ENCODE results near the gene RNU6-1. TPM values are rescaled to one million over a fixed set of nuclear protein-coding genes. Genes with fewer than 3 reads are reported as not detected.

The RNU6-1 gene
- total RNA-seq, 4 donors from 2014 or later: not detected

DNA sequence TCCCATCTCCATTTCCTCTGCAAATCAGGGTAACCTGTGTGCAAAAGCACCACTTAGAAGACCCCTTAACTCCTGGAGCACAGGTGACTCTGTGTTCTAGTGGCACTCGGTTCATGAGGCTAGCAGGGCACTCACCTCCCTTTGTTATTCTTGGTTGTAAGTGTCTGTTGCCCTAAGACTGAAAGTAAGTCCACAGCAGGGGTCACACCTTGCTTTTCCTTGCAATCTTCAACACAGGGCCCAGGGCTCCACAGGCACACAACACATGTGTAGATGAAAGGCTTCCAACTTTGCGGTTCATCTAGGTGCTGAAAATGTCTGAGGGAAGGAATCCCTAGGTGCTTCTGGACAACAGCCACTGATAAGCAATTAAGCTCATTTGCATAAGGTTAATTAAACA is 2.9 kb downstream of the RNU6-1 start:
- TF ChIP-seq, protein P1, sequence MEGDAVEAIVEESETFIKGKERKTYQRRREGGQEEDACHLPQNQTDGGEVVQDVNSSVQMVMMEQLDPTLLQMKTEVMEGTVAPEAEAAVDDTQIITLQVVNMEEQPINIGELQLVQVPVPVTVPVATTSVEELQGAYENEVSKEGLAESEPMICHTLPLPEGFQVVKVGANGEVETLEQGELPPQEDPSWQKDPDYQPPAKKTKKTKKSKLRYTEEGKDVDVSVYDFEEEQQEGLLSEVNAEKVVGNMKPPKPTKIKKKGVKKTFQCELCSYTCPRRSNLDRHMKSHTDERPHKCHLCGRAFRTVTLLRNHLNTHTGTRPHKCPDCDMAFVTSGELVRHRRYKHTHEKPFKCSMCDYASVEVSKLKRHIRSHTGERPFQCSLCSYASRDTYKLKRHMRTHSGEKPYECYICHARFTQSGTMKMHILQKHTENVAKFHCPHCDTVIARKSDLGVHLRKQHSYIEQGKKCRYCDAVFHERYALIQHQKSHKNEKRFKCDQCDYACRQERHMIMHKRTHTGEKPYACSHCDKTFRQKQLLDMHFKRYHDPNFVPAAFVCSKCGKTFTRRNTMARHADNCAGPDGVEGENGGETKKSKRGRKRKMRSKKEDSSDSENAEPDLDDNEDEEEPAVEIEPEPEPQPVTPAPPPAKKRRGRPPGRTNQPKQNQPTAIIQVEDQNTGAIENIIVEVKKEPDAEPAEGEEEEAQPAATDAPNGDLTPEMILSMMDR (IDR thresholded peaks at IDR 0.05; ENCODE audit: low read depth): no peak

- TF ChIP-seq, protein P1 (IDR thresholded peaks at IDR 0.05; ENCODE audit: low read depth): no peak
Measured at GRCh38 chr15:67836477-67836876, 3.4 kb downstream of the RNU6-1 start.

GRCh38 chr15:67836134-67836455 is 3.8 kb downstream of the RNU6-1 start:
- TF ChIP-seq, protein P1 (IDR thresholded peaks at IDR 0.05; ENCODE audit: low read depth): no peak

DNA sequence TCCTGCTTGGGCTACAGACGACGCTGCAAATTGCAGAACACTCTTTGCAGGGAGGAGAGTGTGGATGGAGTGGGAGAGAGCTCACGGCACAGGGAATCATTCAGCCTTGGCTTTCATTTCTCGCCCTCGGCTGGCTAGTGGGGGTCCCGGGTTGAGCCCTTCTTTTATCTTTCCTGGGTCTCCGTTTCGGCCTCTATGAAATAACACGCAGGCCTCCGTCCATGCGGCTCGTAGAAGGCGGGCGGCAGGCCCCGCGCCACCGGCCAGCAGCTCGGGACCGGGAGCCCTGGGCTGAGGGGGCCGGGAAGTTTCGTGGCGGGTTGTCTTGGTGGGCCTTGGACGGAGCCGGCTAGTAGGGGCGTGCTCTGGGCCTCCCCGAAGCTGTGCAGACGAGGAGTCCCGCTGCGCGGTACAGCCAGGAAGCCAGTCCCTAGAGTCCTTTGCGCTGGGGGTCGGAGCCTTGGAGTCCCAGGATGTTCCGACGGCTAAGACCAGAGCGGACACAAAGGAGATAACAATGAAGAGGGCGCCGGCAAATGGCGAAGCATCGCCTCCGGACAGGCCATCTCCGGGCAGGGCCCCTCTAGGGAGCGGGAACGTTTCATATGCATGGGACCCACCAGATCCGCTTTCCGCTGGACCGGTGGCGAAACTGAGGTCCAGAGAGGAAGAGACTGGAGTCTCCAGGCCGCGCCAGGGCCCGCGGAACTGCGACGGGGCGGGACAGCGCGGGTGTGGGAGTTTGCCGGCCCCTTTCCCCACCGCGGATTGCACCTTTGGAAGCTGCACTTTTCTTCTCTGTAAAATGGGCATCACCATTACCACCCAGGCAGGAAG is 4.3 kb downstream of the RNU6-1 start:
- TF ChIP-seq, protein P1 (IDR thresholded peaks at IDR 0.05; ENCODE audit: low read depth): no peak

- TF ChIP-seq, protein P1 (IDR thresholded peaks at IDR 0.05; ENCODE audit: low read depth): no peak
Measured at GRCh38 chr15:67834581-67835296, 5.1 kb downstream of the RNU6-1 start.

DNA sequence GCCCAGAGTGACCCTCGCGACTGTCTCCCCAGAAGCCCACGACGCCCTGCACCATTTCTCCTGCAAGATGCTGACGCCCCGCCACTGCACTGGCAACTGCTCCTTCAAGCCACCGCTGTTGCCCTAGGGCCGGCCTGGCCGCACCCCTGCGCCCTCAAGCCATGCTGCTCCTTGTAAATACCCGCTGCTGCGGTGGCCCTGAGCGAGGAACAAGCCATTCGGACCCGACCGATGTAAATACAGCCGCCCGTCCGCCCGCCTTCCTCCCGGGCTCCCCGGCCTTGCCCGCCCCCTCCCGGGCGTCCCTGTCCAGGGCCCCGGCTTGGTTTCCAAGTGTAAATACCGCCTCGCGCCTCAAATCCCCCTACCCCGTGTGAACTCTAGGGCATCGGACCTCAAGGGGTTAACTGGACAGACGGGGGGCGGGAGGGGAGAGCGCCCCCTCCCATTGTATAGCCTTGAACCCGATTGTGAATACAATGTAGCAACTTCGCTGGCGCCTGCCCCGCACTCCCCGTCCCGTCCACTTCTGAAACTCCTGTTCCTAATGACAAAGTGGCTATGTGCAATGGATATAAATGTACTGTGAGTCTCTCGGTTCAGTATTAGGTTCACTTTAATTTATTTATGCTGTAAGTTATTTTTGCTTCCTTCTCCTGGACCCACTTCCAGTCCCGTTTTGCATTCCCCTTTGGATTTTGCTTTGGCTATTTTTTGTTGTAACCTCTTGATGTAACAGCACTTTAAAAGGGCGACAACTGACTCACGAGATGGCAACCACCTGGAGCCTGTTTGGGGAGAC is 5.9 kb downstream of the RNU6-1 start:
- TF ChIP-seq, protein P1 (IDR thresholded peaks at IDR 0.05; ENCODE audit: low read depth): no peak
